Neural crest cell (in vitro differentiated cells): ENCODE measurements around the gene MYH14. TPM values are rescaled to one million over a fixed set of nuclear protein-coding genes. Genes with fewer than 3 reads are reported as not detected.

ENCODE experiments used
- DNase-seq: peaks from one replicate; pipeline ENCODE4 v3.0.0; 2021; ENCODE audit warnings: low read depth, mixed read lengths, low spot score
- H3K27ac Mint-ChIP-seq: one replicate; pipeline ENCODE4 v1.8.0; 2021; ENCODE audit warnings: mild to moderate bottlenecking, mixed read lengths; ENCODE audit not compliant: unreplicated experiment
- H3K27me3 Mint-ChIP-seq: 2 replicates; pipeline ENCODE4 v1.8.0; 2021; ENCODE audit warnings: low read depth, mild to moderate bottlenecking, mixed read lengths
- H3K36me3 Mint-ChIP-seq: 2 replicates; pipeline ENCODE4 v1.8.0; 2021; ENCODE audit warnings: low read depth, mild to moderate bottlenecking, mixed read lengths
- H3K4me1 Mint-ChIP-seq: 2 replicates; pipeline ENCODE4 v1.8.0; 2021; ENCODE audit warnings: mixed read lengths
- H3K4me3 Mint-ChIP-seq: one replicate; pipeline ENCODE4 v1.8.0; 2021; ENCODE audit warnings: mild to moderate bottlenecking, mixed read lengths
- H3K9me3 Mint-ChIP-seq: 2 replicates; pipeline ENCODE4 v1.8.0; 2021; ENCODE audit warnings: mixed read lengths
- total RNA-seq: library from RNA; stranded (reverse); gene quantifications from 2 replicates; pipeline ENCODE4 v1.2.1, GENCODE V29; 2021
- TF ChIP-seq, protein P1 (sequence below): fragments of 200-600 bp; sonication (generic); conservative IDR thresholded peaks from 2 replicates; pipeline ENCODE4 v1.5.0; 2021; ENCODE audit warnings: antibody characterized with exemption, mild to moderate bottlenecking

MYH14 gene
- total RNA-seq, 1 donor from 2014 or later: 4.7 TPM

DNA sequence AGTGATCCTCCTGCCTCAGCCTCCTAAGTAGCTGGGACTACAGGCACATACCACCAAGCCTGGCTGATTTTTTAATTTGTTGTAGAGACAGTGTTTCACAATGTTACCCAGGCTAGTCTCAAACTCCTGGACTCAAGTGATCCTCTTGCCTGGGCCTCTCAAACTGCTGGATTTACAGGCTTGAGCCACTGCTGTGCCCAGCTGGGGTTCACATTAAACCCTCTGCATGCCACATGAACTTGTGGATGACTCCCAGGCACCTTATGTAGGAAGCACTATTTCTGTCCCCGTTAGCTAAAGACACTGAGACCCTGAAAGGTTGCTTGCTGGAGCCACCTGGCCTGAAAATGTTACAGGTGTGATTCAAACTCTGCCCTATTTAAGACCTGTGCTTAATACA lies 10.5 kb downstream of the MYH14 start:
- Mint-ChIP-seq H3K9me3 (no peaks in the 10 kb centered on the region), H3K36me3 (peaks cover 4% of the 10 kb centered on the region), H3K27me3 (no peaks in the 10 kb centered on the region), H3K4me1 (no peaks in the 10 kb centered on the region), H3K4me3 (no peak overlapping the region), H3K27ac (no peak overlapping the region)
- TF ChIP-seq, protein P1, sequence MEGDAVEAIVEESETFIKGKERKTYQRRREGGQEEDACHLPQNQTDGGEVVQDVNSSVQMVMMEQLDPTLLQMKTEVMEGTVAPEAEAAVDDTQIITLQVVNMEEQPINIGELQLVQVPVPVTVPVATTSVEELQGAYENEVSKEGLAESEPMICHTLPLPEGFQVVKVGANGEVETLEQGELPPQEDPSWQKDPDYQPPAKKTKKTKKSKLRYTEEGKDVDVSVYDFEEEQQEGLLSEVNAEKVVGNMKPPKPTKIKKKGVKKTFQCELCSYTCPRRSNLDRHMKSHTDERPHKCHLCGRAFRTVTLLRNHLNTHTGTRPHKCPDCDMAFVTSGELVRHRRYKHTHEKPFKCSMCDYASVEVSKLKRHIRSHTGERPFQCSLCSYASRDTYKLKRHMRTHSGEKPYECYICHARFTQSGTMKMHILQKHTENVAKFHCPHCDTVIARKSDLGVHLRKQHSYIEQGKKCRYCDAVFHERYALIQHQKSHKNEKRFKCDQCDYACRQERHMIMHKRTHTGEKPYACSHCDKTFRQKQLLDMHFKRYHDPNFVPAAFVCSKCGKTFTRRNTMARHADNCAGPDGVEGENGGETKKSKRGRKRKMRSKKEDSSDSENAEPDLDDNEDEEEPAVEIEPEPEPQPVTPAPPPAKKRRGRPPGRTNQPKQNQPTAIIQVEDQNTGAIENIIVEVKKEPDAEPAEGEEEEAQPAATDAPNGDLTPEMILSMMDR: no peak
- DNase-seq: no peak

DNA sequence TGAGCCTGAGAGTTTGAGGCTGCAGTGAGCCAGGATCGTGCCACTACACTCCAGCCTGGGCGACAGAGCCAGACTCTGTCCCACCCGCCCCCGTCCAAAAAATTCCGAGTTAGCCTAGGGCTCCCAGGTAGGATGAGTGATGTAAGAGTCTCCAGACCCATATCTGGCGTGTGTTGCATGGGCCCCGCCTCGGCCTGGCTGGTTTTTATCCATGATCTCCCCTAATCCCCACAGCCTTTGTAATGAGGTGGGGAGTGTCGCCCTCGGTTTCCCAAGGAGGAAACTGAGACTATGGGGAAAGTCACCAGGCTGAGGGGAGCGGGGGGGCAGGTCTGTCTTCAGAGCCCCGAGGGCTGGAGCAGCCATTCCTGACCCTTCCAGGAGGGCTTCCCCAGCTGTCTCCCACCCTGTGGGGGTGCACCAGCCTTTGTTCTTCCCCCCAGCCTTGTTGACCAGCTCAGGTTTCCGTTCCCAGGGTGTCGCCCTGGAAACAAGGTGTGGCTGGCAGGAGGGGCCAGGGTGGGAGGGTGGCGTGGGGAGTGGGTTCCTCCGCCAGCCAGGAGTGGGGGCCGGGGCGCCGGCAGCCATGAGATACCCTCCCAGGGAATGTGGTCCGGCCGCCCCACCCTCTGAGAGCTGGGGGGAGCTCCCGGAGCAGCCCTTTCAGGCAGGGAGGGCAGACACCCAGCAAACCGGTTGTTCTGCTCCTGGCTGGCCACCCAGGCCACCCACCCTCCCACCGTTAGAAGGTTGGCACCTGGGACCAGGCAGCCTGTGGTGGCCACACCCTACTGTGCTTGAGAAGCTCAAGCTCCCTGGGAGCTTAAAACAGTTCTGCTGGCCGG lies 11.5 kb downstream of the MYH14 start:
- Mint-ChIP-seq H3K4me1 (no peaks in the 10 kb centered on the region), H3K27ac (no peak overlapping the region), H3K36me3 (peaks cover 4% of the 10 kb centered on the region), H3K27me3 (no peaks in the 10 kb centered on the region), H3K4me3 (no peak overlapping the region), H3K9me3 (no peaks in the 10 kb centered on the region)
- DNase-seq: no peak
- TF ChIP-seq, protein P1: no peak

DNA sequence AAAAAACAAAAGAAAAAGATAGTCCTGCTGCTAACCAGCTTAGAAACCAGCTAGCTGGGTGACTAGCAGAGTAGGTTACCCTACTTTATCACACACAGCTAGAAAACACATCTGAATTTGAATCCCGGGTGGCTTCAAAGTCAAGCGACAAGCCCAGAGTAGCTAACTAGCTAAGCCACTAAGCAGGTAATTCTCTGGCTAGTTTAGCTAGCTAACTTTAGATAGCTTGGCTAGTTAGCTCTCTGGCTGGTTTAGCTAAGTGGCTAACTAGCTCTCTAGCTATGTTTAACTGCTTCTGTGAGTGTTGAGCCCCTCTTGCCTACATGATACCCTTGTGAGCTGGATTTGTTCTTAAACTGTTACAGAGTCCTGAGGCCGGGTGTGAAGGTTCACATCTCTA lies 12.4 kb downstream of the MYH14 start:
- no peak for DNase-seq
- Mint-ChIP-seq H3K27ac (no peak overlapping the region), H3K27me3 (no peaks in the 10 kb centered on the region), H3K4me3 (no peak overlapping the region), H3K4me1 (no peaks in the 10 kb centered on the region), H3K9me3 (no peaks in the 10 kb centered on the region), H3K36me3 (peaks cover 4% of the 10 kb centered on the region)
- TF ChIP-seq, protein P1: no peak

DNA sequence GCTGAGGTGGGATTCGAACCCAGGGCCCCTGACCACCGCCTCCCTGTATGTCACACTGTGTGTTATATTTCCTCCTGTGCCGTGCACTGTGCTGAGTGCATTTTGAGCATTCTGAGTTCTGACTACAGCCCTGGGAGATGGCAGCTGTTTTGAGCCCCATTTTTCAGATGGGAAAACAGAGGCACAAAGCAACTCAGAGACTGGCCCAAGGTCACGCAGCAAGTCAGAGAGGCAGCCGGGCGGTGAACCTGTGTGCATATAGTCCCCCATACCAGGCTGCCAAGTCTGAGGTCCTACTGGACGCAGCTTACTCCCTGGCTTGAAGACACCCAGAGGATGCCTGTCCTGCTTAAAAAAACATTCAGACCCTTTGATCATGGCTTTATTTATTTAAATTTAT lies 17.7 kb downstream of the MYH14 start:
- Mint-ChIP-seq H3K36me3 (peaks cover 6% of the 10 kb centered on the region), H3K4me3 (no peak overlapping the region), H3K27ac (no peak overlapping the region), H3K9me3 (peaks cover 6% of the 10 kb centered on the region), H3K4me1 (no peaks in the 10 kb centered on the region), H3K27me3 (no peaks in the 10 kb centered on the region)
- DNase-seq: no peak
- TF ChIP-seq, protein P1: no peak

DNA sequence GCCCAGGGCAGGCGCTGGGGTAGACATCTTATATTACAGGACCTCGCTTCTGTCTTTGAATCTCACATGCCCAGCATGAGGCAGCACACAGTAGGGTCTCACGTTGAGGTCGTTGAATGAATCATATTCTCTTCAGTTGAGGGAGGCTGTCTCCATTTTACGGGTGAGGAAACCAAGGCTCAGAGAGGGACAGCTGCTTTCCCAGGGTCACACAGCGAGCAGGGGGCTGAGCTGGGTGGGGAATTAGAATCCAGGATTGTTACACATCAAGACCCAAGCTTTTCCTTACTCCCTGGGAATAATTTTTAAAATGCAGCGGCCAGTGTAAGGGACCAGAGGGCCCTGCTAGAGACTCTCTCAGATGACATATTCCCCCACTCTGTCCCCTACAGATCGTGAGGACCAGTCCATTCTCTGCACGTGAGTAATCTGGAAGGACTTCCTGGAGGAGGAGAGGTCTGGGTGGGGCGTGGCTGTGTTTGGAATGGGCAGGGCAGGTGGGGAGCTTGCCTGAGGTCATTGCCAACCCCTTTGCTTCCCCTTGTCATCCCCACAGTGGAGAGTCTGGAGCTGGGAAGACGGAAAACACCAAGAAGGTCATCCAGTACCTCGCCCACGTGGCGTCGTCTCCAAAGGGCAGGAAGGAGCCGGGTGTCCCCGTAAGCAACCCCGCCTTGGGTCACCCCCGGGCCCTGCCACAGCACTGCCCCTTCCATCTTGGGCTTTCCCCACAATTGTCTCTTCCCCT lies 19.4 kb downstream of the MYH14 start:
- Mint-ChIP-seq H3K36me3 (peaks cover 6% of the 10 kb centered on the region), H3K27me3 (no peaks in the 10 kb centered on the region), H3K27ac (no peak overlapping the region), H3K4me3 (no peak overlapping the region), H3K9me3 (peaks cover 6% of the 10 kb centered on the region), H3K4me1 (no peaks in the 10 kb centered on the region)
- no peak for DNase-seq
- TF ChIP-seq, protein P1: no peak
